PFSK-1 (cell line): ENCODE measurements around the gene HLCS.

Source experiments
- POLR2AphosphoS5 ChIP-seq: IDR thresholded peaks from 2 replicates; pipeline ENCODE4 v1.6.1; 2012; ENCODE audit warnings: low read depth, mild to moderate bottlenecking, control low read depth, low read length, moderate library complexity
- TAF1 ChIP-seq: IDR thresholded peaks from 2 replicates; pipeline ENCODE4 v1.6.1; 2012; ENCODE audit warnings: low read length, control low read depth, borderline replicate concordance; ENCODE audit not compliant: insufficient read depth
- TF ChIP-seq, protein P1 (sequence below), 2 experiments: IDR thresholded peaks; 2 replicates each; pipeline versions ENCODE4 v1.6.1 to v1.8.0; 2011 to 2012; ENCODE audit warnings: low read depth in 2 of 2, low read length in 2 of 2, control low read depth in 1 of 2, inconsistent platforms in 1 of 2, mild to moderate bottlenecking in 1 of 2, moderate library complexity in 1 of 2; ENCODE audit not compliant: insufficient read depth in 1 of 2

DNA sequence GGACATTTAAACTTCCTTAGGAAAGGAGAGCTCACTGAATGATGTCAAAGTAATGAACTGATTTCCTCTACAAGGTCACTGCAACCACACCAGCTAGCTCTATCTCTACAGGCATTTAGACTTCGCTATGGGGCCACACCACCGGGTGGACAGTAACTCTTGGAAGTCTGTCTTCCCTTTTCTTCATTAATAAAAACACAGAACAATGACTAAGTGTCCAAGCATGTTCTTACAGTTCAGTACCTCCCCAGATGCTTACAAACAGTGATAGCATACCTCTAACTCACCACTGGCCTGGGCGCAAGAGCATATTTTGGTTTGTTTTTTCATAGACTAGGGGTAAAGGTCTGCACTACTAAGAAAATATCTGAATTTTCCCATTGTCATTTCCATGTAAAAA, 212.9 kb downstream of the HLCS start:
- TF ChIP-seq TAF1 = no peak
- TF ChIP-seq, protein P1, sequence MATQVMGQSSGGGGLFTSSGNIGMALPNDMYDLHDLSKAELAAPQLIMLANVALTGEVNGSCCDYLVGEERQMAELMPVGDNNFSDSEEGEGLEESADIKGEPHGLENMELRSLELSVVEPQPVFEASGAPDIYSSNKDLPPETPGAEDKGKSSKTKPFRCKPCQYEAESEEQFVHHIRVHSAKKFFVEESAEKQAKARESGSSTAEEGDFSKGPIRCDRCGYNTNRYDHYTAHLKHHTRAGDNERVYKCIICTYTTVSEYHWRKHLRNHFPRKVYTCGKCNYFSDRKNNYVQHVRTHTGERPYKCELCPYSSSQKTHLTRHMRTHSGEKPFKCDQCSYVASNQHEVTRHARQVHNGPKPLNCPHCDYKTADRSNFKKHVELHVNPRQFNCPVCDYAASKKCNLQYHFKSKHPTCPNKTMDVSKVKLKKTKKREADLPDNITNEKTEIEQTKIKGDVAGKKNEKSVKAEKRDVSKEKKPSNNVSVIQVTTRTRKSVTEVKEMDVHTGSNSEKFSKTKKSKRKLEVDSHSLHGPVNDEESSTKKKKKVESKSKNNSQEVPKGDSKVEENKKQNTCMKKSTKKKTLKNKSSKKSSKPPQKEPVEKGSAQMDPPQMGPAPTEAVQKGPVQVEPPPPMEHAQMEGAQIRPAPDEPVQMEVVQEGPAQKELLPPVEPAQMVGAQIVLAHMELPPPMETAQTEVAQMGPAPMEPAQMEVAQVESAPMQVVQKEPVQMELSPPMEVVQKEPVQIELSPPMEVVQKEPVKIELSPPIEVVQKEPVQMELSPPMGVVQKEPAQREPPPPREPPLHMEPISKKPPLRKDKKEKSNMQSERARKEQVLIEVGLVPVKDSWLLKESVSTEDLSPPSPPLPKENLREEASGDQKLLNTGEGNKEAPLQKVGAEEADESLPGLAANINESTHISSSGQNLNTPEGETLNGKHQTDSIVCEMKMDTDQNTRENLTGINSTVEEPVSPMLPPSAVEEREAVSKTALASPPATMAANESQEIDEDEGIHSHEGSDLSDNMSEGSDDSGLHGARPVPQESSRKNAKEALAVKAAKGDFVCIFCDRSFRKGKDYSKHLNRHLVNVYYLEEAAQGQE (IDR thresholded peaks at IDR 0.05; ENCODE audit: insufficient read depth in 1 of 2, low read depth in 2 of 2, low read length in 2 of 2) = no peak
- no peak for TF ChIP-seq POLR2AphosphoS5
